ENCODE measurements around the gene SPDYE6. TPM values are rescaled to one million over a fixed set of nuclear protein-coding genes. Genes with fewer than 3 reads are reported as not detected.

SPDYE6 gene
- total and polyA plus RNA-seq, 2 of the 4 experiments (the other 2 are of a cell fraction), result not detected

DNA sequence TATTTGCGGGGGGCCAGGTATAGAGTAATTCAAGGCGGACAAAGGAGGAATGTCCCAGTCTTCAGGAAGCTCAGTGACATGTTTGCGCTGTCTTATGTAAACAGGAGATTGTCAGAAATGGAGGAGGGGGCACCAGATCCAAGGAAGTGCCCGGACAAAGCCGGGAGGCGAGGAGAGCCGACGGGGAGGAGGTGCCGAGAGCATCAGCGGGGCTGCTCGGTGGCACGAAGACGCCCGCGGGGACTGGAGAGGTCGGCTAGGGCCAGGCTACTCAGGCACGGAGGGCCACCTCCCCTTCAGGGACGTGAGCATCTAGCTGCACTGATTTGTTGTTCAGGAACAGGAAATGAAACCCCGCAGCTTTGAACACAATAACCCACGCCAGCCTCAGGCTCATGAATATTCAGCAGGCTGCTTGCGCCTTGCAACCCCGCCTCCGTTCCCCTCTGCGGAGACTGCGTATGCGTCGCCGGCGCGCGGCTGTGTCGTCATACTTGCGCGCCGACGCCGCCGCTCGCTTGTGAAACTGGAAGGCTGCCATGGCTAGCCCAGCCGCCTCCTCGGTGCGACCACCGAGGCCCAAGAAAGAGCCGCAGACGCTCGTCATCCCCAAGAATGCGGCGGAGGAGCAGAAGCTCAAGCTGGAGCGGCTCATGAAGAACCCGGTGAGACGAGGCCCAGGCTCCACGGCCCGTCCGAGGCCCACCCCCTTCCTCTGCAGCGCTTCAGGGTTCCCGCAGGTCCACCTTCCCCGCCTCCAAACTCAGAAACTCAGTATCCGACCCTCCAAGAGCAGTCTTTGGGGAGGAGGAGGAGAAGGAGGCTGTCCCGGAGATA is 39.8 kb upstream of the SPDYE6 start, which contains the start of gene PRKRIP1:
Gene PRKRIP1 (plus strand): TSS at position 491 of the 837 bp plus-strand sequence. CDS start 49 bp downstream, at position 540.
- H3K79me1 ChIP-seq (ENCODE audit: low read depth in 1 of 2, low read length in 2 of 2), result peaks cover 25 to 37% of the 10 kb centered on the region in 2 experiments
- peak; percentile 97 for ATAC-seq (ENCODE audit: low read depth)
- DNase-seq, result peak; percentile 92
- no peaks in the 10 kb centered on the region; the same call in none of the 2 replicates for H4K20me1 ChIP-seq (ENCODE audit: insufficient read depth, low read length)
- peak within 1 kb of the TSS; percentile 96 for H3K9ac ChIP-seq (ENCODE audit: low read depth, low read length)
- no peak within 1 kb of the TSS; the same call in 1 of the 2 replicates for H3K18ac ChIP-seq (ENCODE audit: low read depth, low read length)
- in situ Hi-C loops (cut with MboI; ENCODE audit: low sequenced_read_pairs), result no loop called here
- peak within 1 kb of the TSS; percentile 85 for H3K27ac ChIP-seq (ENCODE audit: insufficient read depth, low read length)
- peak; percentile 83 for TF ChIP-seq CEBPB (IDR thresholded peaks at IDR 0.05; ENCODE audit: low read depth, low read length)
- TF ChIP-seq RCOR1 (IDR thresholded peaks at IDR 0.05; ENCODE audit: insufficient replicate concordance, low read length), result no peak
- peak; percentile 31; the same call in 1 of the 2 replicates for TF ChIP-seq MXI1 (IDR thresholded peaks at IDR 0.05; ENCODE audit: borderline replicate concordance, low read depth, low read length)
- TF ChIP-seq MAZ (IDR thresholded peaks at IDR 0.05; ENCODE audit: borderline replicate concordance, low read depth, low read length), result peak; percentile 77; the same call in 1 of the 2 replicates
- TF ChIP-seq BHLHE40 (IDR thresholded peaks at IDR 0.05; ENCODE audit: low read depth, low read length), result no peak
- peak; percentile 71; the same call in 1 of the 2 replicates for TF ChIP-seq POLR2A (IDR thresholded peaks at IDR 0.05; ENCODE audit: low read depth, low read length)
- BruUV-seq (replicated peaks), result no TSS peak
- peak within 1 kb of the TSS; percentile 78 for H3K56ac ChIP-seq (ENCODE audit: extremely low read depth, insufficient read depth, low read length)
- peaks cover 18% of the 10 kb centered on the region for H3K36me3 ChIP-seq (ENCODE audit: control insufficient read depth, insufficient read depth, low read length)
- H3K23ac ChIP-seq (ENCODE audit: low read depth, low read length), result peak within 1 kb of the TSS; percentile 95
- H3K14ac ChIP-seq (replicated peaks; ENCODE audit: low read depth, low read length), result peak within 1 kb of the TSS; percentile 90
- no peaks in the 10 kb centered on the region for H3K27me3 ChIP-seq (ENCODE audit: control insufficient read depth, insufficient read depth, low read length)
- dilution Hi-C loops (cut with HindIII; ENCODE audit: low sequenced_read_pairs, unreplicated experiment), result no loop called here
- H4K8ac ChIP-seq (ENCODE audit: low read depth in 2 of 2, low read length in 2 of 2), result peak within 1 kb of the TSS; percentile 86 to 90
- peak within 1 kb of the TSS; percentile 63 for H4K5ac ChIP-seq (ENCODE audit: low read depth, low read length)
- peak within 1 kb of the TSS; percentile 61; the same call in 1 of the 2 replicates for H2AK5ac ChIP-seq (ENCODE audit: low read depth, low read length)
- peak within 1 kb of the TSS; percentile 91 for H2AFZ ChIP-seq (replicated peaks; ENCODE audit: low read length, poor library complexity)
- H3K9me1 ChIP-seq (ENCODE audit: insufficient read depth, low read length), result no peaks in the 10 kb centered on the region
- peak within 1 kb of the TSS; percentile 77 for H4K91ac ChIP-seq (ENCODE audit: insufficient read depth, low read depth, low read length)
- intact Hi-C loops (cut with micrococcal nuclease), result no loop called here
- peaks cover 5% of the 10 kb centered on the region for H3K4me1 ChIP-seq (ENCODE audit: control insufficient read depth, insufficient read depth, low read length)
- peak within 1 kb of the TSS; percentile 75 for H3K4me3 ChIP-seq (ENCODE audit: insufficient read depth, low read depth, low read length)
- H2BK20ac ChIP-seq (ENCODE audit: low read depth, low read length), result no peak within 1 kb of the TSS
- peak within 1 kb of the TSS; percentile 75 for H3K4me2 ChIP-seq (ENCODE audit: low read depth, low read length)
- H3K9me3 ChIP-seq (ENCODE audit: control insufficient read depth, insufficient read depth, low read length), result no peaks in the 10 kb centered on the region
- H2BK15ac ChIP-seq (ENCODE audit: low read depth, low read length), result no peak within 1 kb of the TSS
- ChIA-PET CTCF (interaction anchor here (0.8 kb wide), 1 partner anchor 8 kb away, joined by 3 read pairs; no protein-coding TSS in a partner anchor), POLR2A (ENCODE audit: unreplicated experiment) (no interaction called here)
- peak within 1 kb of the TSS; percentile 84 for H2AK9ac ChIP-seq (replicated peaks; ENCODE audit: low read depth, low read length, poor library complexity)
- H3K4ac ChIP-seq (ENCODE audit: low read depth, low read length), result peak within 1 kb of the TSS; percentile 92
- 1% methylated on average over 27 of the region's 59 CpGs; no CpG with 5 or more reads in 1 of the 2 experiments for WGBS, 2 experiments (ENCODE audit: extremely low coverage in 2 of 2, insufficient read length in 1 of 2)
- peak within 1 kb of the TSS; percentile 17 for H2BK120ac ChIP-seq (ENCODE audit: low read depth, low read length)
- peak within 1 kb of the TSS; percentile 57 for H2BK5ac ChIP-seq (ENCODE audit: low read depth, low read length, poor library complexity, severe bottlenecking)

Data from IMR-90 (cell line).